Stimulated activated CD8-positive, alpha-beta memory T cell treated with anti-CD3 and anti-CD28 coated beads, Interleukin-2, amount 100 ng/mL, for 1 hour (primary cell): ENCODE results near the gene HIVEP3.

Experiments
- DNase-seq, 2 donors: peaks; one replicate each; pipeline ENCODE4 v3.0.0-alpha.2; 2020; ENCODE audit warnings: low read depth in 2 of 2

Gene HIVEP3

GRCh38 chr1:41518471-41518870 lies 400.3 kb downstream of the HIVEP3 start:
- DNase-seq: no peak

GRCh38 chr1:41517062-41517438 lies 401.7 kb downstream of the HIVEP3 start:
- DNase-seq: no peak

- peak; percentile 18 to 29 for DNase-seq
These were observed 402.3 kb downstream of the HIVEP3 start for GRCh38 chr1:41516168-41517061.

GRCh38 chr1:41515778-41516167 lies 402.9 kb downstream of the HIVEP3 start:
- no peak for DNase-seq

- no peak for DNase-seq
These were observed 403.5 kb downstream of the HIVEP3 start for GRCh38 chr1:41515131-41515678.

- DNase-seq: no peak
These were observed 404.3 kb downstream of the HIVEP3 start for GRCh38 chr1:41514381-41514780.

GRCh38 chr1:41513383-41513735 lies 405.4 kb downstream of the HIVEP3 start:
- no peak for DNase-seq

- DNase-seq: no peak
These were observed 405.9 kb downstream of the HIVEP3 start for GRCh38 chr1:41512701-41513382.

GRCh38 chr1:41511239-41511540 lies 407.5 kb downstream of the HIVEP3 start:
- no peak for DNase-seq

- DNase-seq: no peak
These were observed 408.0 kb downstream of the HIVEP3 start for GRCh38 chr1:41510531-41511238.

- DNase-seq: no peak
These were observed 409.5 kb downstream of the HIVEP3 start for GRCh38 chr1:41509270-41509671.

- DNase-seq: no peak
These were observed 410.4 kb downstream of the HIVEP3 start for GRCh38 chr1:41508290-41508689.

GRCh38 chr1:41507836-41508235 lies 410.9 kb downstream of the HIVEP3 start:
- DNase-seq: no peak

- no peak for DNase-seq
These were observed 411.5 kb downstream of the HIVEP3 start for GRCh38 chr1:41507110-41507720.

GRCh38 chr1:41504114-41505035 lies 414.3 kb downstream of the HIVEP3 start:
- DNase-seq: no peak

GRCh38 chr1:41503538-41504113 lies 415.1 kb downstream of the HIVEP3 start:
- no peak for DNase-seq

GRCh38 chr1:41502912-41503311 lies 415.8 kb downstream of the HIVEP3 start:
- DNase-seq: no peak

GRCh38 chr1:41501581-41501980 lies 417.1 kb downstream of the HIVEP3 start:
- no peak for DNase-seq

- no peak for DNase-seq
These were observed 417.8 kb downstream of the HIVEP3 start for GRCh38 chr1:41500781-41501518.

GRCh38 chr1:41500378-41500777 lies 418.3 kb downstream of the HIVEP3 start:
- no peak for DNase-seq
